Testis (tissue), 2 donors: Measurements from ENCODE around the gene DNAJC18.

Experiments
- CTCF ChIP-seq, 3 experiments: fragments of 450-650 bp in 2 of 3; fragments of 200-600 bp in 1 of 3; sonication (generic) in 1 of 3; IDR thresholded peaks; one replicate each; pipeline ENCODE4 v1.5.1; 2016 to 2019; ENCODE audit warnings: antibody characterized with exemption in 3 of 3, mild to moderate bottlenecking in 2 of 3, moderate library complexity in 1 of 3
- POLR2A ChIP-seq: fragments of 450-650 bp; IDR thresholded peaks from one replicate; pipeline ENCODE4 v1.6.1; 2017; ENCODE audit warnings: antibody characterized with exemption, mild to moderate bottlenecking, moderate library complexity

- TF ChIP-seq CTCF (IDR thresholded peaks at IDR 0.05) = no peak
- no peak for TF ChIP-seq POLR2A
These were observed 45.1 kb downstream of the DNAJC18 start for GRCh38 chr5:139394123-139394653.
